Ovary (tissue), 3 donors: ENCODE measurements around the gene RAD51AP2.

Source experiments
- CTCF ChIP-seq, 3 donors: fragments of 450-650 bp in 2 of 3; fragments of 200-600 bp in 1 of 3; IDR thresholded peaks; one replicate each; pipeline versions ENCODE4 v1.5.1 to v1.8.0; 2016 to 2022; ENCODE audit warnings: antibody characterized with exemption in 3 of 3, mild to moderate bottlenecking in 1 of 3
- EP300 ChIP-seq: sonication (generic); formaldehyde crosslinking; IDR thresholded peaks from one replicate; pipeline ENCODE4 v1.6.1; 2017; ENCODE audit warnings: antibody characterized with exemption
- POLR2A ChIP-seq: fragments of 450-650 bp; IDR thresholded peaks from one replicate; pipeline ENCODE4 v1.6.1; 2017; ENCODE audit warnings: antibody characterized with exemption, mild to moderate bottlenecking, moderate library complexity
- donor health status: DM: no; HTN: no; CAD: no.

- no peak for TF ChIP-seq CTCF (IDR thresholded peaks at IDR 0.05)
- no peak for TF ChIP-seq EP300
- no peak for TF ChIP-seq POLR2A
These were observed 39.4 kb upstream of the RAD51AP2 start for GRCh38 chr2:17557596-17557995.
